ENCODE measurements around the gene SLC7A11.

GRCh38 chr4:138162259-138162658 lies 79.9 kb downstream of the SLC7A11 start:
- TF ChIP-seq POLR2A (IDR thresholded peaks at IDR 0.05): no peak
- TF ChIP-seq CTCF (IDR thresholded peaks at IDR 0.05): no peak
- TF ChIP-seq EP300 (IDR thresholded peaks at IDR 0.05; ENCODE audit: low read depth): no peak
- TF ChIP-seq POLR2AphosphoS5 (IDR thresholded peaks at IDR 0.05): no peak
